ENCODE measurements around the gene MTARC1. TPM values are rescaled to one million over a fixed set of nuclear protein-coding genes. Genes with fewer than 3 reads are reported as not detected.

MTARC1 gene
- total and polyA plus RNA-seq, 9 of the 15 experiments (the other 6 are each of a cell fraction or from before 2014, with no cell fraction given), result 0.07 to 0.14 (median 0.11) TPM; not detected in 6

DNA sequence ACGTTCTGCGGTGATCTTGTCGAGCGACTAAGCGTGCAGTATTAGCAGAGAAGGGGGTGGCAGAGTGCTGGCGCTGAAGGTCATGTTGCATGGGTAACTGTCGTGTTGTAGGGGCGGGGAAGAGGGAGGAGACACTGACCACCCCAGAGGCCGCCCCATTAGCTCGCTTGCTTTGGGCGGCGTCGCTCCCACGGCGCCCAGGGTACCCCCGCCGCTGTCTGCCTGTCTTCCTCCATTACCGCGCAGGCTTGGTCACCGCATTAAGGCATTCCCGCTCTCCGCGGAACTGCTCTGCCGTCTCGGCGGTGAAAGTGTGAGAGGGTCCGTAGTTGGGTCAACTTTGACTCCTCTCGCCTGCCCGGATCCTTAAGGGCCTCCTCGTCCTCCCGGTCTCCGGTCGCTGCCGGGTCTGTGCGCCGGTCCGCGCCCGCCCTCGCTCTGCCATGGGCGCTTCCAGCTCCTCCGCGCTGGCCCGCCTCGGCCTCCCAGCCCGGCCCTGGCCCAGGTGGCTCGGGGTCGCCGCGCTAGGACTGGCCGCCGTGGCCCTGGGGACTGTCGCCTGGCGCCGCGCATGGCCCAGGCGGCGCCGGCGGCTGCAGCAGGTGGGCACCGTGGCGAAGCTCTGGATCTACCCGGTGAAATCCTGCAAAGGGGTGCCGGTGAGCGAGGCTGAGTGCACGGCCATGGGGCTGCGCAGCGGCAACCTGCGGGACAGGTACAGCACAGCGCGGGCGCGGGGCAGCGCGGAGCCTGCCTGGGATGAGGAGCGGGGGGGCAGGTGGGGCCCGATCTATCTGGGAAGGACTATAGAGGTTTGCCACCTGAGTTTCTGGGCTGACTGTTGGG, 38.4 kb upstream of the MTARC1 start, which contains the start of gene MTARC2:
TSS of gene MTARC2 (plus strand) at position 234 of the 846 bp plus-strand sequence. CDS start at position 444, 210 bp downstream.
- Histone ChIP-seq H3K36me3 (ENCODE audit: control insufficient read depth, insufficient read depth, low read length) (no peaks in the 10 kb centered on the region), H2AFZ (ENCODE audit: low read depth, low read length) (no peak within 1 kb of the TSS), H3K9me3 (replicated peaks; ENCODE audit: control insufficient read depth, insufficient read depth, low read depth, low read length) (no peaks in the 10 kb centered on the region), H3K9me1 (ENCODE audit: control insufficient read depth, insufficient read depth, low read length) (no peaks in the 10 kb centered on the region), H3K4me3 (no peak within 1 kb of the TSS), H3K27me3 (ENCODE audit: control insufficient read depth in 2 of 2, insufficient read depth in 2 of 2, low read length in 2 of 2) (peaks cover 17 to 46% of the 10 kb centered on the region in 2 experiments), H4K20me1 (replicated peaks; ENCODE audit: control insufficient read depth, insufficient read depth, low read length) (no peaks in the 10 kb centered on the region), H3K27ac (ENCODE audit: extremely low read depth, low read depth, low read length) (no peak within 1 kb of the TSS), H3K9ac (ENCODE audit: insufficient read depth in 1 of 2, low read depth in 2 of 2, low read length in 2 of 2) (no peak within 1 kb of the TSS), H3K4me2 (ENCODE audit: insufficient read depth, low read length) (no peak within 1 kb of the TSS), H3K79me2 (ENCODE audit: control insufficient read depth, insufficient read depth, low read length) (no peaks in the 10 kb centered on the region), H3K4me1 (replicated peaks in 1 of 2; ENCODE audit: control insufficient read depth in 2 of 2, insufficient read depth in 2 of 2, low read length in 2 of 2) (peaks cover 0 to 8% of the 10 kb centered on the region in 2 experiments; a peak in 2 of 5 replicates)
- ATAC-seq, result peak; percentile 63
- no peak for TF ChIP-seq KLF10 (CRISPR knock-in tag; IDR thresholded peaks at IDR 0.05)
- no peak for TF ChIP-seq NFIC (IDR thresholded peaks at IDR 0.05)
- TF ChIP-seq ZBTB8A (IDR thresholded peaks at IDR 0.05; ENCODE audit: partially characterized antibody), result no peak
- TF ChIP-seq, protein P1, sequence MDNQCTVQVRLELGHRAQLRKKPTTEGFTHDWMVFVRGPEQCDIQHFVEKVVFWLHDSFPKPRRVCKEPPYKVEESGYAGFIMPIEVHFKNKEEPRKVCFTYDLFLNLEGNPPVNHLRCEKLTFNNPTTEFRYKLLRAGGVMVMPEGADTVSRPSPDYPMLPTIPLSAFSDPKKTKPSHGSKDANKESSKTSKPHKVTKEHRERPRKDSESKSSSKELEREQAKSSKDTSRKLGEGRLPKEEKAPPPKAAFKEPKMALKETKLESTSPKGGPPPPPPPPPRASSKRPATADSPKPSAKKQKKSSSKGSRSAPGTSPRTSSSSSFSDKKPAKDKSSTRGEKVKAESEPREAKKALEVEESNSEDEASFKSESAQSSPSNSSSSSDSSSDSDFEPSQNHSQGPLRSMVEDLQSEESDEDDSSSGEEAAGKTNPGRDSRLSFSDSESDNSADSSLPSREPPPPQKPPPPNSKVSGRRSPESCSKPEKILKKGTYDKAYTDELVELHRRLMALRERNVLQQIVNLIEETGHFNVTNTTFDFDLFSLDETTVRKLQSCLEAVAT (IDR thresholded peaks at IDR 0.05), result no peak
- TF ChIP-seq ZEB2 (IDR thresholded peaks at IDR 0.05), result no peak
- no peak for TF ChIP-seq HDAC6 (IDR thresholded peaks at IDR 0.05; ENCODE audit: low read depth, low read length)
- TF ChIP-seq RNF2 (IDR thresholded peaks at IDR 0.05), result no peak
- no peak for TF ChIP-seq RBM34 (IDR thresholded peaks at IDR 0.05; ENCODE audit: borderline replicate concordance, insufficient read depth, low read length)
- TF ChIP-seq ZKSCAN8 (CRISPR knock-in tag; IDR thresholded peaks at IDR 0.05), result no peak
- no peak for TF ChIP-seq ZNF3 (CRISPR knock-in tag; IDR thresholded peaks at IDR 0.05)
- no peak for TF ChIP-seq ZNF449 (CRISPR knock-in tag; IDR thresholded peaks at IDR 0.05)
- no peak for TF ChIP-seq THAP7 (CRISPR knock-in tag; IDR thresholded peaks at IDR 0.05)
- no peak for TF ChIP-seq ZNF586 (CRISPR knock-in tag; conservative IDR thresholded peaks at IDR 0.05)
- no peak for TF ChIP-seq ZNF764 (CRISPR knock-in tag; IDR thresholded peaks at IDR 0.05; ENCODE audit: low read depth)
- CTCF ChIA-PET (ENCODE audit: low intra/inter-chr PET ratio), result no interaction called here
- FAIRE-seq, result no peak
- intact Hi-C loops (cut with micrococcal nuclease), result no loop called here
- in situ Hi-C loops (cut with MboI), result no loop called here
- BruUV-seq (replicated peaks), result no TSS peak
- POLR2A ChIA-PET, result no interaction called here
- 10% methylated on average over 46 of the region's 77 CpGs for WGBS (ENCODE audit: insufficient coverage, low coverage, missing lambda C conversion rate)
- DNase-seq (ENCODE audit: extremely low read depth in 1 of 4, low spot score in 3 of 4), result no peak
